Activated naive CD4-positive, alpha-beta T cell treated with anti-CD3 and anti-CD28 coated beads, Interleukin-2, amount 10 ng/mL, durations not matched to agents 7 days and 5 days (primary cell): Measurements from ENCODE around the gene KRT6A.

Source experiments
- CTCF ChIA-PET: fragments of 350-600 bp; sonication (Branson Sonifier 250); formaldehyde crosslinking; loops from one replicate; lab custom pipeline; 2021; ENCODE audit warnings: antibody characterized with exemption; lab: Charles Lee
- DNase-seq: peaks from one replicate; pipeline ENCODE4 v3.0.0-alpha.2; 2020
- H3K27ac Mint-ChIP-seq: one replicate; pipeline ENCODE4 v1.8.0; 2021; ENCODE audit warnings: mild to moderate bottlenecking, moderate library complexity, mixed read lengths
- H3K27me3 Mint-ChIP-seq: one replicate; pipeline ENCODE4 v1.8.0; 2021; ENCODE audit warnings: mild to moderate bottlenecking, mixed read lengths
- H3K36me3 Mint-ChIP-seq: one replicate; pipeline ENCODE4 v1.8.0; 2021; ENCODE audit warnings: mixed read lengths
- H3K4me1 Mint-ChIP-seq: one replicate; pipeline ENCODE4 v1.8.0; 2021; ENCODE audit warnings: mixed read lengths
- H3K4me3 Mint-ChIP-seq: one replicate; pipeline ENCODE4 v1.8.0; 2021; ENCODE audit warnings: mild to moderate bottlenecking, moderate library complexity, mixed read lengths
- H3K9me3 Mint-ChIP-seq: one replicate; pipeline ENCODE4 v1.8.0; 2021; ENCODE audit warnings: mixed read lengths

Gene KRT6A

DNA sequence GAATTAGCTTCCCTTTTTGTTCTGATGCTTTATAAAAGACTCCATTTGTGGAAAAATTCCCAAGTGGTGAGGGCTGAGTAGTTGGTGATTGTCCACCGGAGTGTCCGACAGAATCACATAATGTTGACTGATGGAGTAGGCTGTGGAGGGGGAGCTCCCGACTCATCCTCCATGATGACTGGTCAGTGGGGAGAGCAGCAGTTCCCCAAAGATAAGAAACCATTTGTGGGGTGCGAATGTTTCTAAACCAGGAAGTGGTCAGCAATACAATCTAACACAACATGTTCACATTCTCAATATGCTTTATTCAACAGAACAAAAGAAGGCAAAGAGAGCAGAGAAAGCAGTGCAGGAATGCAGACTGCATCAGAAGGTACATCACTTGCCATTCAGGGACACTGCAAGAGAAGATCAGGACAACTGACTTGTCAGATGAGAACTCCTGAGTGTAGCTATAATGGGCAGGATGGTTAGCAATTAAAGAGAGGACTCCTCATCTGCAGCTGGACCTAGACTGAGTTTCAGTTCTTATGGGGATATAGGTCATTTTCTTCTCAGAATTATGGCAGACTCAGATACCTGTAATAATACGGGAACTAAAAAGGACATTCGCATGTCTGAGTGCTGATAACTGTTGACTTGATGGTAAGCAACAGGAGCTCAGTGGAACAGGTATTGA, 46.6 kb downstream of the KRT6A start:
- H3K27me3 Mint-ChIP-seq, result peaks cover 67% of the 10 kb centered on the region
- H3K4me1 Mint-ChIP-seq, result no peaks in the 10 kb centered on the region
- no peak for DNase-seq
- no peak overlapping the region for H3K4me3 Mint-ChIP-seq
- H3K27ac Mint-ChIP-seq, result no peak overlapping the region
- no peaks in the 10 kb centered on the region for H3K36me3 Mint-ChIP-seq
- no peaks in the 10 kb centered on the region for H3K9me3 Mint-ChIP-seq
- CTCF ChIA-PET, result no interaction called here

DNA sequence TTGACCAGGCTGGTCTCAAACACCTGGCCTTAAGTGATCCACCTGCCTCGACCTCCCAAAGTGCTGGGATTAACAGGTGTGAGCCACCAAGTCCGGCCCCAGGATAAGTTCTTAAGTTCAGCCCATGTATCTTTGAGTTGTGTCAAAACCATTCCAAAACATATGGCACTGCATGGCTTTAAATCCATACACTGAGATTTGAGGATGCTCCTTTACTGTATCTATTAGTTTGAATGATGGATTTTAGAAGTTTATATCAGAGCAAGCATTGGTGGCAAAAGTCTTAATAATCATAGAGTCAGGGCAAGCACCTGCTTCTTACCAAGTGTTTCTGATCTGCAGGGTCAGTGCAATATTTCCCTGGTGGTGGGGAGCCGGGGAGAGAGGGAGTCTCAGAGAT, 47.2 kb downstream of the KRT6A start:
- no peaks in the 10 kb centered on the region for H3K9me3 Mint-ChIP-seq
- no peak overlapping the region for H3K27ac Mint-ChIP-seq
- CTCF ChIA-PET, result no interaction called here
- DNase-seq, result no peak
- no peak overlapping the region for H3K4me3 Mint-ChIP-seq
- no peaks in the 10 kb centered on the region for H3K4me1 Mint-ChIP-seq
- H3K27me3 Mint-ChIP-seq, result peaks cover 73% of the 10 kb centered on the region
- no peaks in the 10 kb centered on the region for H3K36me3 Mint-ChIP-seq

DNA sequence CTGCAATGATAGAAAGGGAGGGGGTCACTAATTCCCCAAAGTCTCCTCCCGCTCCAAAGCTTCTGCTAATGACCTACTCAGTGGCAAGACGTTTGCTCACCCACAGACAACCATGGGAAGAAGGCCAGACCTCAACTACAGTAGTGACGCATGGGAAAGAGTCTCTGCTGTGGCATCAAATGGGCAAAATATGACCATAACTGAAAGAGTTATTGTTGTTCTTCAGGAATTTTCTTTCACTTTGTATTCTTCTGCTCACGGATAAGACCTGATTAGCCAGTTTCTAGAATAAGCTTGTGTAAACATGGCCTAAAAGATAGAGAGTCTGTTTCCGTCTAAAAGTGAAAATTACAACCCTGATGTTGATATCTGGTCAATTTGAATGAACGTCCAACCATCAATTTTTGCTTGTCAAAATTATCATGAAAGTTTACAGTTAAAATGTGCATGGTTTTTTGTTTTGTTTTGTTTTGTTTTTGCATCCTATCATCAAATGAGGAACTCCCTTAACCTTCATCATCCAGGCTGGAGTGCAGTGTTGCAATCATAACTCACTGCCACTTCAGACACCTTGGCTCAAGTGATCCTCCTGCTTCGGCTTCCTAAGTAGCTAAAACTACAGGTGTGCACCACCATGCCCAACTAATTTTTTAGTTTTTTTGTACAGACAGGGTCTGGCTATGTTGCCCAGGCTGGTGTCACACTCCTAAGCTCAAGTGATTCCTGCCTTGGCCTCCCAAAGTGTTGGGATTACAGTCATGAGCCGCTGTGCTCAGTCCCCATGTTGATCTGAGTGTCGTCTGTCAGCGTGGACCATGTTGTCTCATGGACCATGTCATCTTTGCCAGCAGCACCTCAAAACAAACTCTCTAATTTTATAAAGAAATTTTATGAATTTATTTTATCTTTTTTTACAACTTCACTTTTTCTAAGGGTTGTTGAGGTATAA, 48.1 kb downstream of the KRT6A start:
- Mint-ChIP-seq H3K4me1 (no peaks in the 10 kb centered on the region), H3K27me3 (peaks cover 76% of the 10 kb centered on the region), H3K9me3 (no peaks in the 10 kb centered on the region), H3K27ac (no peak overlapping the region), H3K36me3 (no peaks in the 10 kb centered on the region), H3K4me3 (no peak overlapping the region)
- DNase-seq, result no peak
- CTCF ChIA-PET, result interaction anchor here (1.2 kb wide), 1 partner anchor 435 kb away, joined by 4 read pairs; no protein-coding TSS in a partner anchor

DNA sequence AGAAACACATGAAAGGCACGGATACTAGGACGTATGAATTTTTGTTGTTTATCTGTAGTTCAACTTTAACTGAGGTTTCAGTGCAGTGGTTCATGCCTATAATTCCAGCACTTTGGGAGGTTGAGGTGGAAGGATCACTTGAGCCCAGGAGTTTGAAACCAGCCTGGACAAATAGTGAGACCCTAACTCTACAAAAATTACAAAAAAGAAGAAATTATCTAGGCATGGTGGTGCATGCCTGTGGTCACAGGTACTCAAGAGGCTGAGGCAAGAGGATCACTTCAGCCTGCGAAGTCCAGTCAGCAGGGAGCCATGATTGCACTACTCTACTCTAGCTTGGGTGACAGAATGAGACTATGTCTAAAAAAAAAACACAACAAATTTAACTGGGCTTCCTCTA, 49.1 kb downstream of the KRT6A start:
- H3K36me3 Mint-ChIP-seq, result no peaks in the 10 kb centered on the region
- H3K27ac Mint-ChIP-seq, result no peak overlapping the region
- peaks cover 71% of the 10 kb centered on the region for H3K27me3 Mint-ChIP-seq
- no peak for DNase-seq
- H3K4me3 Mint-ChIP-seq, result no peak overlapping the region
- H3K9me3 Mint-ChIP-seq, result no peaks in the 10 kb centered on the region
- CTCF ChIA-PET, result interaction anchor here (1.2 kb wide), 1 partner anchor 436 kb away, joined by 4 read pairs; no protein-coding TSS in a partner anchor
- H3K4me1 Mint-ChIP-seq, result no peaks in the 10 kb centered on the region

DNA sequence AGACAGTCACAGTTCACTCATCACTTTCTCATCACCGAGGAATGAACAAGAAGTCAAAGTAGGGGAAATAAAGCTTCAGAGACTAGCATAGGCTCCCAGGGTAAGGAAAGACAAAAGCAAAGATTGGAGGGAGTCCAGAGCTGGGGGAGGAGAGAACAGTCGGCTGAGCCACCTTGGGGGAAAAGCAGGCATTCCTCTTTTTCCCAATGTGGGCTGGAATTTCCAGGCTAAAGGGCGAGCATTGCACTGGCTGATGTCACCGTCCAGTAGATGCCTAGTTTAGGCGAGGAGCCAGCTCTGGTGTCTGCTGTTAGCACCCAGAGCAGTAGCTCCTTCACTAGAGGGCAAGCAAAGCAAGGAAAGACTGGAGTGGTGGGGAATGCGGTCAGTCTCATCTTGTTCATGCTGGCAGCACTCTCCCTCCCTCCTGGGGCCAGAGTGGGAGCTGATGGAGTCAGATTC, 50.4 kb downstream of the KRT6A start:
- CTCF ChIA-PET, result no interaction called here
- Mint-ChIP-seq H3K4me1 (no peaks in the 10 kb centered on the region), H3K27ac (no peak overlapping the region), H3K36me3 (no peaks in the 10 kb centered on the region), H3K9me3 (no peaks in the 10 kb centered on the region), H3K4me3 (no peak overlapping the region), H3K27me3 (peaks cover 68% of the 10 kb centered on the region)
- DNase-seq, result no peak

DNA sequence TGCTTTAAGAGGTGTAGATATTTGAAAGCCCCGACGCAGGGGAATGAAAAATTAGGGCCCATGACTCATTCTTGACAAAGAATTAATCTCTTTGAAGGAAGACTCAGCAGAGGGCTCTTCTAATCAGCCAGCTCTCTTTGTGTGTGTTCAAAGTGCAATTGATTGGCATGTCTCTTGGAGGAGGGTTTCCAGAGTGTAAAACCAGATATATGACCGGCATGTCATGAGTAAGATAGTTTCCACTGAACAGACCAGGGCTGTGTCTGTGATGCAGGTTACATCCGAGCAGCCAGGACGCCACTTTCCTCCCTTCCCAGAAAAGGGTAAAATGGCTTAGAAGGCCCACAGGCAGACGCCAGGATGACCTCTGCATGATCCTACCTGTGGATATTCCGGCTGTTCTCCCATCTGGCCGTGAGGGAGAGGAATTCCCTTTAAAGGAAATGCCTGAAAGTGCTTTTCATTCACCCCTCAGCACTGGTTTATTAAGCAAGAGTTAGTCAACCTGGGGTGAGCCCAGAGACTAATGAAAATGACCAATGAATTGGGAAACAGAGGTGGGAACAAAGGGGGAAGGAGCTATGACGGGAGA, 51.6 kb downstream of the KRT6A start:
- Mint-ChIP-seq H3K36me3 (no peaks in the 10 kb centered on the region), H3K9me3 (no peaks in the 10 kb centered on the region), H3K27ac (no peak overlapping the region), H3K4me3 (no peak overlapping the region), H3K27me3 (peaks cover 62% of the 10 kb centered on the region), H3K4me1 (no peaks in the 10 kb centered on the region)
- CTCF ChIA-PET, result no interaction called here
- DNase-seq, result no peak

DNA sequence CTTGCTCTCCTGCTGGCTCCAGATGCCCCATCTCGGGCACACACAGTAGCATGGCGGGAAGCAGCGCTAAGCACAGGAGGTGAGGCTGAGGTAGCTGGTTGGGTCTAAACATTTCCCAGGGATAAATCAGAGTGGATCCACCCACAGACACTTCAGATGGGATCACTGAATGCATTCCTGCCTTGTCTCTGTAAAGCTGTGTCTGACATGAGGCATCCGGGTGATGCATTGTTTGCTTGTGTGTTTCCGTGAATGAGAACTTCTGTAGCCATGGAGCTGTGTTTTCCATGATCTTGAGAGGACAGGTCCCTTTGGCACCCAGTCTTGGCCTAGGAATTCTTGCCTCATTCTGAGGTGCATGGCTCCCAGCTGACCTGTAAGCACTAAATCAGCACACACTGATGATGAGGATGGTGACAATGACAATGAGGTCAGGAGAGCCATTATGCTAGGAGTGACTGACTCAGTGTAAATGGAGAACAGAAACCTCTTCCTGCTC, 52.2 kb downstream of the KRT6A start:
- no peak overlapping the region for H3K27ac Mint-ChIP-seq
- CTCF ChIA-PET, result no interaction called here
- H3K4me1 Mint-ChIP-seq, result no peaks in the 10 kb centered on the region
- peaks cover 58% of the 10 kb centered on the region for H3K27me3 Mint-ChIP-seq
- H3K4me3 Mint-ChIP-seq, result no peak overlapping the region
- DNase-seq, result no peak
- no peaks in the 10 kb centered on the region for H3K36me3 Mint-ChIP-seq
- no peaks in the 10 kb centered on the region for H3K9me3 Mint-ChIP-seq

DNA sequence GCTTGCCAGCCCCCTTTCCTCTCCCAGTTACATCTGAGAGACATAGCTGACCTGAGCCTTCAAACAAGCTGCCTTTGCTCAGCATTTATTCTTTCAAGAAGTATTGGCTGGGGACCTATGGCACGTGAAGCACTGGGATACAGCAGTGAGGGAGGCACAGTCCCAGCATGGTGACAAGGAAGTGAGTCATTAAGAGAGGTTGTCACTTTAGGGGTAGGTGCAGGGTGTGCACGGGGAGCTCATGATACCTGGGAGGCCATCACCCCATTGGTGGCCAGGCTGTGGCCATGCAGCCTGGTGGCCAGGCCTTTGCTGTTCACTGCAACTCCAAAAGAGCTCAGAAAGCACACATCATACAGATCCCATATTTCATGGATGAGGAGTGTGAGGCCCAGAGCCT, 53.2 kb downstream of the KRT6A start:
- Mint-ChIP-seq H3K27me3 (peaks cover 48% of the 10 kb centered on the region), H3K4me3 (no peak overlapping the region), H3K36me3 (no peaks in the 10 kb centered on the region), H3K27ac (no peak overlapping the region), H3K4me1 (no peaks in the 10 kb centered on the region), H3K9me3 (no peaks in the 10 kb centered on the region)
- no peak for DNase-seq
- CTCF ChIA-PET, result no interaction called here

DNA sequence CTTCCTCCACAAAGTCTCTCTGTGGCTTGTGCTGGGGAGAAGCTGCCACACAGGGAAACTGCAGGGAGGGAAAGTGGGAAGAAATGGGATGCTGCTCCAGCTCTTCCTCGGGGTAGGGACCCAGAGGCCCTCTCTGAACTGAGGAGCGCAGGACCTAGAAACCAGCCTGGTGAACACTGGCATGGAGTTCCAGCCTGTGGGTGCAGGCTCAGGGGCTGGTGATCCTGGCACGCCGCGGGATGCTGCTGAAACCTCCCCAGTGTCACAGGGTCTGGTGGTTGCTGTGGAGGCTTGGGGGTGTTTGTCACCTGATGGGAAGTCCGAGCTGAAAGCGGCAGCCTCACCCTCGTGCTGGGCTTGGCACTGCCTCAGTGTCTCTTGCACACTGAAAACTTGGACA, 53.6 kb downstream of the KRT6A start:
- H3K9me3 Mint-ChIP-seq, result no peaks in the 10 kb centered on the region
- CTCF ChIA-PET, result interaction anchor here (0.6 kb wide), 1 partner anchor 26 kb away, joined by 3 read pairs; no protein-coding TSS in a partner anchor
- no peak overlapping the region for H3K4me3 Mint-ChIP-seq
- no peak for DNase-seq
- H3K4me1 Mint-ChIP-seq, result no peaks in the 10 kb centered on the region
- peaks cover 45% of the 10 kb centered on the region for H3K27me3 Mint-ChIP-seq
- H3K27ac Mint-ChIP-seq, result no peak overlapping the region
- H3K36me3 Mint-ChIP-seq, result no peaks in the 10 kb centered on the region

DNA sequence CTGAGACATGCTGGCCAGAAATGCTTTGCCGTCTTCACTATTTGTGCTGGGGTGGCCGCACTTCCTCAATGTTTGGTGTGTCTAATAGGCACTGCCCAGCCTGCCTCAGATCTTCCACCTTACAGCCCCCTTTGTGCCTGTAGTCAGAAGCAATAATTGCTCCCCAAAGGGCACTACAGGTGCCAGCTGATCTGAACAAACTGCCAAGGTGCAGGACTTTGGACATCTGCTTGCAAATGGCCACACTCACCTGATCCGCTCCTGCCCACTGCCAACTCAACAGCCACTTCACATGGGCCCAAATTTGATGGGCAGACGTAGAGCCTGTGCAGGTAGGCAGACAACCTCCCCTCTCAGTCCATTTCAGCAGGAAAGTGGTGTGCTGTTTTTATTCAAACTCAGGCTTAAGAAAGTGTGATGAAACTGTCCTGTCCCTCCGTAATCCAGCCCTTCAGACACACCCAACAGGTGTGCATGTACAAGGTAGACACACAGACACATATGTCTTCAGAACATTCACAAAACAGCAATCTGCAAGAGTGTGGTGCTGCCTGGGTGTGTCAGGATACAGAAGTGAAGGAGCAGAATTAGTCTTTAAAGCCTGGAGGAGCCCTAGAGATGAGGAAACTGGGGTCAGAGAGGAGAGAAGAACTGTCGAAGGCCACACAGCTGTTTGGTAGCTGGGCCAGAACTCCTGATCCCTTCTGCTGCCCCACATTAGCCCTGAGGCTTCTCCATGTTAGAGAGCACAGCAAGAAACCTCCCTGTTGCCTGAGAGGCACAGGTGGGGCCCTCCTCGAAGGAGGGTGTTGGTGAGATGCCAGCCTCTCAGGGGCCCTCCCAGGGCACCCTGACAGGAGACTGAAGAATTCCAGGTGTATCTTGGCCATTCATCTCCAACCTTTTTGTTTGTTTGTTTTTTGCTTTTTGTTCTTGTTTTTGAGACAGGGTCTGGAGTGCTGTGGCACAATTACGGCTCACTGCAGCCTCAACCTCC, 54.5 kb downstream of the KRT6A start:
- H3K27me3 Mint-ChIP-seq, result peaks cover 44% of the 10 kb centered on the region

DNA sequence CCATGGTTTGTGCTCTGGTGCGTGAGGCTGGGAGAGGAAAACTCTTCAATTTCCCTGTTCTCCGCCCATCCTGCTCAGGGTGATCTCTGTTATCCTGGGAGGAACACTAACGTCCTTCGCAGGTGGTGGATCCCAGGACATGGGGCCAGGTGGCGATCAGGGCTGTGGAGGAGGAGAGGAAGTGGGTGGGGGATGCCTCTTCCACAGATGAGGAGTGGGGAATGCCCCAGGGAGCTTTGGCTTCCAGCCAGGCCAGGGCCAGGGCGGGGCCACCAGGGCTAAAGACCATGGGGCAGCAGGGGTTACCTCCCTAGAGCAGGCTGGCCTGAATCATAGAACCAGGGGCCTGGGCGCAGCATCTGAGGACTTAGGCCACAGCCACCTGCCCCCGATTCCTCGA, 55.5 kb downstream of the KRT6A start:
- DNase-seq, result no peak
- Mint-ChIP-seq H3K4me3 (no peak overlapping the region), H3K36me3 (no peaks in the 10 kb centered on the region), H3K27me3 (peaks cover 38% of the 10 kb centered on the region), H3K9me3 (no peaks in the 10 kb centered on the region), H3K27ac (no peak overlapping the region), H3K4me1 (no peaks in the 10 kb centered on the region)
- CTCF ChIA-PET, result no interaction called here

More for the DNA sequence above, 54.5 kb downstream of the KRT6A start:
- CTCF ChIA-PET, result interaction anchor here (0.6 kb wide), 1 partner anchor 25 kb away, joined by 3 read pairs; no protein-coding TSS in a partner anchor
- Mint-ChIP-seq H3K4me3 (no peak overlapping the region), H3K9me3 (no peaks in the 10 kb centered on the region), H3K27ac (no peak overlapping the region), H3K36me3 (no peaks in the 10 kb centered on the region), H3K4me1 (no peaks in the 10 kb centered on the region)
- DNase-seq, result no peak
